ENCODE data around the gene RUNX1. TPM values are rescaled to one million over a fixed set of nuclear protein-coding genes. Genes with fewer than 3 reads are reported as not detected.

The RUNX1 gene
- total RNA-seq, 4 donors from 2014 or later, result 3.9 to 14.5 (median 5.8) TPM

DNA sequence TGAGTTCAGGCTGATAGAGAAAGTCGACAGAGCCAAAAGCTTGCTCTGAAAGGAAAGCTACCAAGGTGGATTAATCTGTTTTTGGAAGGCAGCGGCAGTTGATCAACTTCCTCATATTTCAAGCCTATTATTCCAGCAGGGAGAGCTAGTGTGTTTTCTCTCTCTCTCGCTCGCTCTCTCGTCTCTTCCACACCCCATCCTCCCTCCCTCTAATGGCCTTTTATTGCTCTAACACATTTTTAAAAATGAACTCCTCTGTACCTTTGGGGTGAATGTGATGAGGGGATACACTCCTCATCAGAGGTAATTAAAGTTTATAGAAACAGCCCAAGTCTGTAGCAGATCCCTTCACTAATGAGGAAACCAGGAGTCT is 253.9 kb downstream of the RUNX1 start:
- no peak overlapping the region for H3K4me3 ChIP-seq
- peak overlapping the region in 3 of 4 donors; percentile 28 to 67 (median 46) for H3K27ac ChIP-seq
- peak; percentile 46 for ATAC-seq
- peaks cover 0 to 16% (median 4%) of the 10 kb centered on the region in 3 donors for H3K4me1 ChIP-seq
- H3K27me3 ChIP-seq, result no peaks in the 10 kb centered on the region
- WGBS, 2 donors (ENCODE audit: low coverage in 1 of 2), result 8 to 12% methylated on average over 5 of the region's 5 CpGs
- no peak for TF ChIP-seq POLR2AphosphoS5 (IDR thresholded peaks at IDR 0.05)
- TF ChIP-seq, protein P1, sequence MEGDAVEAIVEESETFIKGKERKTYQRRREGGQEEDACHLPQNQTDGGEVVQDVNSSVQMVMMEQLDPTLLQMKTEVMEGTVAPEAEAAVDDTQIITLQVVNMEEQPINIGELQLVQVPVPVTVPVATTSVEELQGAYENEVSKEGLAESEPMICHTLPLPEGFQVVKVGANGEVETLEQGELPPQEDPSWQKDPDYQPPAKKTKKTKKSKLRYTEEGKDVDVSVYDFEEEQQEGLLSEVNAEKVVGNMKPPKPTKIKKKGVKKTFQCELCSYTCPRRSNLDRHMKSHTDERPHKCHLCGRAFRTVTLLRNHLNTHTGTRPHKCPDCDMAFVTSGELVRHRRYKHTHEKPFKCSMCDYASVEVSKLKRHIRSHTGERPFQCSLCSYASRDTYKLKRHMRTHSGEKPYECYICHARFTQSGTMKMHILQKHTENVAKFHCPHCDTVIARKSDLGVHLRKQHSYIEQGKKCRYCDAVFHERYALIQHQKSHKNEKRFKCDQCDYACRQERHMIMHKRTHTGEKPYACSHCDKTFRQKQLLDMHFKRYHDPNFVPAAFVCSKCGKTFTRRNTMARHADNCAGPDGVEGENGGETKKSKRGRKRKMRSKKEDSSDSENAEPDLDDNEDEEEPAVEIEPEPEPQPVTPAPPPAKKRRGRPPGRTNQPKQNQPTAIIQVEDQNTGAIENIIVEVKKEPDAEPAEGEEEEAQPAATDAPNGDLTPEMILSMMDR (IDR thresholded peaks at IDR 0.05), result peak in 1 of 4 experiments; percentile 21
- no peaks in the 10 kb centered on the region for H3K9me3 ChIP-seq
- no peaks in the 10 kb centered on the region for H3K36me3 ChIP-seq

DNA sequence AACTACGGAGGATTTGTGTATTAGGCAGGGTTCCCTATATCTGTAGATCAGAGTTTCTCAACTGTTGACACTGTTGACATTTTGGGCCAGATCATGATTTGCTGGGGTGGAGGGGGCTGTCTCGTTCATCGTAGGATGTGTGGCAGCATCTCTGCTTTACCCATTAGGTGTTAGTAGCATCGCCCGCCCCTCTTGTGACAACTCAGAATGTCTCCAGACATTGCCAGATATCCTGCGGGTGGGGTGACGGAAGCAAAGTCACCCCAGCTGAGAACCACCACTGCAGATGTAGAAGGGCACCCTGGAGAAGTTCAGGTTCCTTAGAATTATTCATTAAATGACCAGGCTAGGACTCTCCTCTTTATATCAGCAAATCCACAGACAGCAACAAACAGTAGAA is 254.4 kb downstream of the RUNX1 start:
- Histone ChIP-seq H3K4me1 (peaks cover 0 to 16% (median 4%) of the 10 kb centered on the region in 3 donors), H3K36me3 (no peaks in the 10 kb centered on the region), H3K27ac (peak overlapping the region in 3 of 4 donors; percentile 28 to 67 (median 46)), H3K27me3 (no peaks in the 10 kb centered on the region), H3K4me3 (no peak overlapping the region), H3K9me3 (no peaks in the 10 kb centered on the region)
- TF ChIP-seq, protein P1 (IDR thresholded peaks at IDR 0.05), result no peak
- TF ChIP-seq POLR2A (IDR thresholded peaks at IDR 0.05) (no peak), EP300 (IDR thresholded peaks at IDR 0.05) (no peak), POLR2AphosphoS5 (IDR thresholded peaks at IDR 0.05) (no peak)
- no peak for ATAC-seq
- 90 to 92% methylated on average over 2 to 7 of the region's 7 CpGs for WGBS, 2 donors (ENCODE audit: low coverage in 1 of 2)

DNA sequence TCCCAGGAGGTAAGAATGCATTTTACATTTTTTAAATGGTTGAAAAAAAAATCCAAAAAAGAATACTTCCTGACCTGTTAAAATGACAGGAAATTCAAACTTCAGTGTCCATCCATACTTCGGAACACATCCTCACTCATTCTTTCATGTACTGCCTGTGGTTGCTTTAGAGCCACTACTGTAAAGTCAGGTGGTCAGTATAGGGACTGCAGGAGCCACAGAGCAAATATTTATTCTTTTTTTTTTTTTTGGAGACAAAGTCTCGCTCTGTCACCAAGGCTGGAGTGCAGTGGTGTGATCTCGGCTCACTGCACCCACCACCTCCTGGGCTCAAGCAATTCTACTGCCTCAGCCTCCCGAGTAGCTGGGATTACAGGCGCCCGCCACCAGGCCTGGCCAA is 255.6 kb downstream of the RUNX1 start:
- TF ChIP-seq POLR2A (IDR thresholded peaks at IDR 0.05), result no peak
- no peak for TF ChIP-seq EP300 (IDR thresholded peaks at IDR 0.05)
- TF ChIP-seq, protein P1 (IDR thresholded peaks at IDR 0.05), result no peak
- no peak for TF ChIP-seq POLR2AphosphoS5 (IDR thresholded peaks at IDR 0.05)
- ATAC-seq, result no peak
- Histone ChIP-seq H3K36me3 (no peaks in the 10 kb centered on the region), H3K4me3 (no peak overlapping the region), H3K27ac (no peak overlapping the region), H3K27me3 (no peaks in the 10 kb centered on the region), H3K9me3 (no peaks in the 10 kb centered on the region), H3K4me1 (peaks cover 0 to 16% (median 4%) of the 10 kb centered on the region in 3 donors)
- WGBS, 2 donors (ENCODE audit: low coverage in 1 of 2), result 97 to 100% methylated on average over 1 to 6 of the region's 6 CpGs

DNA sequence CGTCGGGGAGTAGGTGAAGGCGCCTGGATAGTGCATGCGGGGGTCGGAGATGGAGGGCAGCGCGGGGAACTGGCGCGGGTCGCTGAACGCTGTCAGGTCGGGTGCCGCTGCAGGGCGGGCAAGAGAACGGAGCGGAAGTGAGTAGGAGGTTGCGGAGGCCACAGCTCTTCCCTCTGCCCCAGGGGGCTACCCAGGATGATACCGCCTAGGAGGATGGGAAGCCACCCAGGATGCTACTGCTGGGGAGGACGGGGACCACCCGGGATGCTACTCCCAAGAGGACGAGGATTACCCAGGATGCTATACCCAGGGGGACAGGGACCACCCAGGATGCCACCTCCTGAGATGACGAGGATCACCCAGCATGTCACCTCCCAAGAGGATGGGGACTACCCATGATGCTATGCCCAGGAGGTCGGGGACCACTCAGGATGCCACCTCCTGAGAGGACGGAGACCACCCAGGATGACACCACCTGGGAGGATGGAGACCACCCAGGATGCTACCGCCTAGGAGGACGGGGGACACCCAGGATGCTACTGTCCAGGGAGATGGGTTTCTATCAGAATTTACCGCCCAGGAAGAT is 256.5 kb downstream of the RUNX1 start:
- no peak for ATAC-seq
- peaks cover 0 to 16% (median 4%) of the 10 kb centered on the region in 3 donors for H3K4me1 ChIP-seq

DNA sequence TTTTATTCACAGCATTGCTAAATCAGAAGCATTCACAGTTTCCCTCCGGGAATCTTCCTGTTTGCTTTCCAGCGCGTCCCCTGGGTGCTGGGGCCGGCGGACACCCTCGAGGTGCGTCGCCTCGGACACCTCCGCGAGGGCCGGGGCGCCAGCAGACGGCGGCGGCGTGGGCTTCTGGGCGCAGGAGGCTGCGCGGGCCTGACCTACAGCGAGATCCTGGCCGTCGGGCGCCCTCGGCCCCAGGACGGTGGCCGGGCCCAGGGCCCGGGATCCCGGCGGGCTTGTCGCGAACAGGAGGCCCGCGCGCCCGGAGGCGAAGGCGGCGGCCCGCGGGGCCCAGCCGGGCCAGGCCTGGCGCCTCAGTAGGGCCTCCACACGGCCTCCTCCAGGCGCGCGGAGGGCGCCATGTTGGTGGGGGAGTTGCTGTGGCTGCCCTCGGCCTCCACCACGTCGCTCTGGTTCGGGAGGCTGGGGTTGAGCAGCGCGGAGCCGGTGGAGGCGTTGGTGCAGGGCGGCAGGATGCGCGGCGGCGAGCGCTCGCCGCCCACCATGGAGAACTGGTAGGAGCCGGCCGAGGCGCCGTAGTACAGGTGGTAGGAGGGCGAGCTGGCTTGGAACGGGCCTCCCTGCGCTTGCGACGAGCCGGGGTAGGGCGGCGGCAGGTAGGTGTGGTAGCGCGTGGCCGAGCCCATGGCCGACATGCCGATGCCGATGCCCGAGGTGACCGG is 257.2 kb downstream of the RUNX1 start:
- Histone ChIP-seq H3K36me3 (no peaks in the 10 kb centered on the region), H3K9me3 (no peaks in the 10 kb centered on the region), H3K27me3 (no peaks in the 10 kb centered on the region), H3K4me1 (peaks cover 0 to 16% (median 4%) of the 10 kb centered on the region in 3 donors), H3K4me3 (no peak overlapping the region), H3K27ac (no peak overlapping the region)
- TF ChIP-seq EP300 (IDR thresholded peaks at IDR 0.05), result no peak
- TF ChIP-seq POLR2A (IDR thresholded peaks at IDR 0.05), result no peak
- TF ChIP-seq, protein P1 (IDR thresholded peaks at IDR 0.05), result no peak
- no peak for TF ChIP-seq POLR2AphosphoS5 (IDR thresholded peaks at IDR 0.05)
- ATAC-seq, result no peak
- 64% methylated on average over 4 of the region's 84 CpGs; no CpG with 5 or more reads in 1 of the 2 donors for WGBS, 2 donors (ENCODE audit: low coverage in 1 of 2)

More for the DNA sequence above, 256.5 kb downstream of the RUNX1 start:
- Histone ChIP-seq H3K27me3 (no peaks in the 10 kb centered on the region), H3K4me3 (no peak overlapping the region), H3K9me3 (no peaks in the 10 kb centered on the region), H3K36me3 (no peaks in the 10 kb centered on the region), H3K27ac (no peak overlapping the region)
- 93% methylated on average over 6 of the region's 27 CpGs; no CpG with 5 or more reads in 1 of the 2 donors for WGBS, 2 donors (ENCODE audit: low coverage in 1 of 2)
- no peak for TF ChIP-seq EP300 (IDR thresholded peaks at IDR 0.05)
